GM18520 (cell line): ENCODE measurements around the gene DEFB131A.
"Not testable (repeated sequence)": the region's sequence is repeated elsewhere in the genome, so short reads cannot be mapped to it uniquely, and the experiment has no call there.

ENCODE experiments used
- ATAC-seq: cut with Tn5 transposase; IDR thresholded peaks from one replicate; pipeline ENCODE4 v1.9.1; 2021; ENCODE audit not compliant: unreplicated experiment

DEFB131A gene

DNA sequence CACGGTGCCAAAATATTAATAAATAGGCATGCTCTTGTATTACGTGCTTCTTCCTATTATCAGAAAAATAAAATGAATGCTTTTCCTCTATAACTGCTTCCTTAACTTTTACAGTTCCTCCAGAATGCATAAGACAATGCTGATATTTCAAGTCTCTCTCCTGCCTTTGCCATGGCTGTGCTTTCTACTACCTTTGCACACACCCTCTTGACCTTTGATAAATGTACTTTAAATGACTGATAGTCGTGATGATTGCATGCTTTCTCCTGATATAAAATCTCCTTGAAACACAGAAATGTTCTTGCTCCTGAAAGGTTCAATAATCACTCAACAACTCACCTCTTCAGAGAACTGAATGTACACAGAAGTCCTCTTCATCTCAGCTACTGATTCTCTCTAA lies at the start of gene DEFB131A:
Gene DEFB131A, plus strand, starts transcription at position 301 of the 400 bp plus-strand sequence. CDS start 120 bp downstream, outside the sequence.
- ATAC-seq: not testable (repeated sequence)

- ATAC-seq: not testable (repeated sequence)
Measured at GRCh38 chr4:9405774-9406173, 38.4 kb upstream of the DEFB131A start.

GRCh38 chr4:9406491-9406890 lies 37.7 kb upstream of the DEFB131A start:
- not testable (repeated sequence) for ATAC-seq

DNA sequence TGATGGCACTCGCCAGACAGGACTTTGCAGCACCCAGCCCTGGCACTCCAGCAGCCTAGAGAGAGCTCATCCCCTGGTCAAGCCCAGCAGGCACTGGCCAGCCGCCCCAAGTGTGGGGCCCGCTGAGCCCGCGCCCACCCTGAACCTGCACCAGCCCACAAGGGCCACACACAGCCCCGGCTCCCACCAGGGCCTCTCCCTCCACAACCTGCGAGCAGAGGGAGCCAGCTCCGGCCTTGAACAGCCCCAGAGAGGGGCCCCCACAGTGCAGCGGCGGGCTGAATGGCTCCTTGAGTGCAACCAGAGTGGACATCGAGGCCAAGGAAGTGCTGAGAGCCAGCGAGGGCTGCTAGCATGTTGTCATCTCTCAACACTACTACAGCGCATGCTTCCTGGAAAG lies 34.4 kb upstream of the DEFB131A start:
- no peak for ATAC-seq

DNA sequence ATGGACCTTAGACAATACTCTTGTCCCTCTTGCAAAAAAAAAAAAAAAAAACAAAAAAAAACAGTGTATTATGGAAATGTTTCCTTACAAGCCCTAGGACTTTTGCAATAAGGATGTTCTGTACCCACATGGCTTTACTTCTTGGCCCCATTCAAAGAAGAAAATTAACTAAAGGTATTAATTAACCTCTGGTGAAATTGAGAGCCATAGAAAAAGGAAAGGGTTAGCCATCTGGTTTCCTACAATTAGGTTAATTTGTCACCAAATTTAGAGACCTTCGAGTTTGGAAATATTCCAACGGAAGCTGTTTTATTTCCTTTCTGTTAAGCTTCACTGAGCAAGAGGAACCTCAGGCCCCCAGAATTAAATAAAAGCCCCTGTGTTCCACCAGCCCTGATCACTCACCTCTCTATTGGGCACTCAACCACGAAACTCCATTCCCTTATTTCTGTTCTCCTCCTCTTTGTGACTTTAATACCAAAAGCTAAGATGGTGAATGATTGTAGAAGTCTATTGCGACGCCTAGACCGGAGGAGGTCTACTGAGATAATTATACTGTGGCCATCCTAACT lies 22.2 kb upstream of the DEFB131A start:
- not testable (repeated sequence) for ATAC-seq

- ATAC-seq: not testable (repeated sequence)
Measured at GRCh38 chr4:9425916-9426315, 18.3 kb upstream of the DEFB131A start.

- ATAC-seq: not testable (repeated sequence)
Measured at GRCh38 chr4:9430061-9430460, 14.2 kb upstream of the DEFB131A start.

- not testable (repeated sequence) for ATAC-seq
Measured at GRCh38 chr4:9433320-9433719, 10.9 kb upstream of the DEFB131A start.

GRCh38 chr4:9436728-9437127 lies 7.5 kb upstream of the DEFB131A start:
- not testable (repeated sequence) for ATAC-seq

DNA sequence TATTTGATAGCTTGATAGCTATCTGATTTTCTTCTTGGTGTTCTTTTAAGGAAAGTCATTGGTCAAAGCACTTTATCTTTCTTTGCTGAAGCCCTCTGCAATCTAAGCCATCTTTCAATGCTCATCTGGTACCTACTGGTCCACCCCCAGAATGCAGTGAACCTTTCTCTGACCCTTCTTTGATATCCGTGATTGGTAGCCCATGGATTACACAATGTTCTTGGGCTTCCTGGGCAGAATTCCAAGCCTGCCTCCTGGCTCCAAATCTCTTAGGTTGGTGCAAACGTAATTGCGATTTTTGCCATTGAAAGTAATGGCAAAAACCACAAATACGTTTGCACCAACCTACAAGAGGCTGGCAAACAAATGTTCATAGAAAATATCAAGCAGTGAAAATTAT lies 1.9 kb upstream of the DEFB131A start:
- not testable (repeated sequence) for ATAC-seq

DNA sequence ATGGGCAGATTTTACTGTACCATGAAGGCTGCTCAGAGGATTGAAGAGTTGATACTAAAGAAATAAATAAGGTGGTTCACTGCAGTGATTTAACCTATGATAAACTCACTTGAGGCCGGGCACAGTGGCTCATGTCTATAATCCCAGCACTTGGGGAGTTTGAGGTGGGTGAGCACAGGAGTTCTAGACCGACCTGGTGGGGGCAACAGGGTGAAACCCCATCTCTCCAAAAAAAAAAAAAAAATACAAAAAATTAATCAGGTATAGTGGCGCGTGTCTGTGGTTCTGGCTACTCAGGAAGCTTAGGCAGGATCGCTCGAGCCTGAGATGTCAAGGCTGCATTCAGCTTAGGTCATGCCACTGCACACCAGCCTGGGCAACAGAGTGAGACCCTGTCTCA lies 467 bp downstream of the DEFB131A start:
- ATAC-seq: not testable (repeated sequence)

DNA sequence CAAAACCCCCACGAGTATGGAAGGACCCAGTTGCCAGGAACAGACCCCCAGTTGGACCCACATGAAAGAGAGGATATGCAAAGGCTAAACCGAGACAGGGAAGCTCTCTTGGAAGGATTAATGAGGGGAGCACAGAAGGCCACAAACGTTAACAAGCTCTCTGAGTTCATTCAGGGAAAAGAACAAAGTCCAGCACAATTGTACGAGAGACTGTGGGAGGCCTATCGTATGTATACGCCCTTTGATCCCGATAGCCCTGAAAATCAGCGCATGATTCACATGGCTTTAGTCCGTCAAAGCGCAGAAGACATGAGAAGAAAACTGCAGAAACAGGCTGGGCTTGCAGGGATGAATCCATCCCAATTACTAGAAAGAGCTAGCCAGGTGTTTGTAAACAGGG lies 8.0 kb downstream of the DEFB131A start:
- not testable (repeated sequence) for ATAC-seq

- not testable (repeated sequence) for ATAC-seq
Measured at GRCh38 chr4:9454284-9454683, 10.1 kb downstream of the DEFB131A start.

GRCh38 chr4:9455046-9455445 lies 10.8 kb downstream of the DEFB131A start:
- not testable (repeated sequence) for ATAC-seq

GRCh38 chr4:9479466-9479865 lies 35.3 kb downstream of the DEFB131A start:
- not testable (repeated sequence) for ATAC-seq

DNA sequence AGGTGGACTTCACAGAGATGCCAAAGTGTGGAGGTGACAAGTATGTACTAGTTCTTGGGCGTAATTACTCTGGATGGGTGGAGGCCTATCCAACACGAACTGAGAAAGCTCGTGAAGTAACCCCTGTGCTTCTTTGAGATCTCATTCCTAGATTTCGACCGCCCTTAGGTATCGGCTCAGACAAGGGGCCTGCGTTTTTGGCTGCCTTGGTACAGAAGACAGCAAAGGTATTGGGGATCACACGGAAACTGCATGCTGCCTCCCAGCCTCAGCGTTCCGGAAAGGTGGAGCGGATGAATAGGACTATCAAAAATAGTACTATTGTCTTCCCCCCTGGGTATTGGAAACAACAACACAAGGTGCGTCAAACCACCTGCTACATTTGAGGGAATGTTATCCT lies 35.9 kb downstream of the DEFB131A start:
- not testable (repeated sequence) for ATAC-seq

DNA sequence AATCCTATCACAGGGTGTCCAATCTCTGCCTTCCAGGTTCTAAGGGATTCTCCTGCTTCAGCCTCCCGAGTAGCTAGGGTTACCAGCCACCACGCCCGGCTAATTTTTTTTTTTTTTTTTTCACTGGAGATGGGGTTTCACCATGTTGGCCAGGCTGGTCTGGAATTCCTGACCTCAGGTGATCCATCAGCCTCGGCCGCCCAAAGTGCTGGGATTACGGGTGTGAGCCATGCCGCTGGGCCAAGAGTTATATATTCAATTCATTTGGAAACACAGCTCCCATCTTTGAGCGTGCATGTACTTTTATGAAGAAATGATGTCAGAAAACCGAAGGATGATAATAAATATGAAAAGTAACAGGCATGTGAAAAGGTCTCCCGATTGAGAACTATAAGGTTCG lies 38.7 kb downstream of the DEFB131A start:
- ATAC-seq: not testable (repeated sequence)

DNA sequence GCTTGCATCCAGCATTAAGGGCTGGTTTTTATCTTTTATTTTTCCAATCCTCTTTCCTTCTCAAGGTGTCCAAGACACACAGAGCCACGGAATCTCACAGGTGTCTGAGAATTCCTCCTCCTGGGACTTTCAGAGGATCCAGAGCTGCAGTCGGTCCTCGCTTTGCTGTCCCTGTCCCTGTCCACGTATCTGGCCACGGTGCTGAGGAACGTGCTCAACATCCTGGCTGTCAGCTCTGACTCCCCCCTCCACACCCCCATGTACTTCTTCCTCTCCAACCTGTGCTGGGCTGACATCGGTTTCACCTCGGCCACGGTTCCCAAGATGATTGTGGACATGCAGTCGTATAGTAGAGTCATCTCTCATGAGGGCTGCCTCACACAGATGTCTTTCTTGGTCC lies 39.5 kb downstream of the DEFB131A start:
- ATAC-seq: not testable (repeated sequence)

GRCh38 chr4:9486880-9487279 lies 42.7 kb downstream of the DEFB131A start:
- ATAC-seq: not testable (repeated sequence)

DNA sequence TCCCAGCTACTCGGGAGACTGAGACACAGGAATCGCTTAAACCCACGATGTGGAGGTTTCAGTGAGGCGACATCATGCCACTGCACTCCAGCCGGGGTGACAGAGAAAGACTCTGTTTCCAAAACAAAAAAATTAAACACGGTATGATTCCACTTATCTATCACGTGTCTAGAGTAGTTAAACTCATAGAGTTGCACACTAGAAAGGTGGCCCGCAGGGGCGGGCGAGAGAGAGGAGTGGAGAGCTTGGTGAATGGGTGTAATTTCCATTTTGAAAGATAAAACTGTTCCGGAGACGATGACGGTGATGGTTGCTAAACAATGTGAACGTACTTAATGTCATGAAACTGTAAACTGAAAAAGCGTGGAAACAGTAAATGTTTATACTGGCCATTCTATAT lies 44.6 kb downstream of the DEFB131A start:
- not testable (repeated sequence) for ATAC-seq

- ATAC-seq: not testable (repeated sequence)
Measured at GRCh38 chr4:9490496-9490895, 46.3 kb downstream of the DEFB131A start.

DNA sequence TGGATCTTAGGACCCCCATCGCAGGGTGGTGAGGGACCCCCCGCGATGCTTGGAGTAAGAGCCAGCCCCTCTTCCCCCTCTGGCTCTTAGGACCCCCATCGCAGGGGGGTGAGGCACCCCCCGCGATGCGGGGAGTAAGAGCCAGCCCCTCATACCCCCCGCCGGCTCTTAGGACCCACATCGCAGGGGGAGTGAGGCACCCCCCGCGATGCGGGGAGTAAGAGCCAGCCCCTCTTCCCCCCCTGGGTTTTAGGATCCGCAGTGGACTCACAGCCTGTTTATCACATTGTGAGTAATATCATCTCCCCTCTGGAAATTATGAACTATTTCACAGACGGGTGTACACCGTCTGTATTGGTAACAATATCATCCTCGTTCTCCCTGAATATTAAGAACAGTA lies 46.8 kb downstream of the DEFB131A start:
- ATAC-seq: not testable (repeated sequence)

- not testable (repeated sequence) for ATAC-seq
Measured at GRCh38 chr4:9493589-9493988, 49.4 kb downstream of the DEFB131A start.
